CD4-positive, alpha-beta T cell (primary cell): ENCODE results near the gene NLRX1. TPM values are rescaled to one million over a fixed set of nuclear protein-coding genes. Genes with fewer than 3 reads are reported as not detected.

Experiments
- ATAC-seq: fragments of 200-7000 bp; cut with Tn5 transposase; one replicate; pipeline ENCODE4 v1.10.0; 2022; ENCODE audit warnings: mild to moderate bottlenecking; ENCODE audit not compliant: poor library complexity
- CTCF ChIA-PET: fragments of 350-600 bp; sonication (Branson Sonifier 250); formaldehyde crosslinking; loops from one replicate; lab custom pipeline; 2021; ENCODE audit warnings: antibody characterized with exemption, inconsistent platforms; lab: Charles Lee
- POLR2A ChIA-PET: fragments of 350-600 bp; sonication (Branson Sonifier 250); formaldehyde crosslinking; loops from one replicate; lab custom pipeline; 2021; ENCODE audit warnings: antibody characterized with exemption, inconsistent platforms; lab: Charles Lee
- DNase-seq, 14 experiments: peaks; one replicate each; pipeline ENCODE4 v3.0.0-alpha.2; 2013 to 2020; ENCODE audit warnings: mixed read lengths in 2 of 14
- H3K27ac ChIP-seq, 2 donors: one replicate each; pipeline versions ENCODE4 v1.5.1 to v1.7.0; 2013; ENCODE audit warnings: low read length in 2 of 2, low read depth in 1 of 2, mild to moderate bottlenecking in 1 of 2
- H3K27me3 ChIP-seq, 2 experiments: 1 replicate in 1 of 2; 2 replicates in 1 of 2; pipeline versions ENCODE4 v1.6.1 to v1.7.0; 2013; ENCODE audit warnings: low read length in 2 of 2, control low read depth in 1 of 2, mild to moderate bottlenecking in 1 of 2, moderate library complexity in 1 of 2; ENCODE audit not compliant: insufficient read depth in 2 of 2, control insufficient read depth in 1 of 2
- H3K36me3 ChIP-seq: one replicate; pipeline ENCODE4 v1.6.1; 2013; ENCODE audit warnings: low read length, control low read depth; ENCODE audit not compliant: insufficient read depth
- H3K4me1 ChIP-seq: one replicate; pipeline ENCODE4 v1.6.1; 2013; ENCODE audit warnings: low read length, control low read depth; ENCODE audit not compliant: insufficient read depth
- H3K4me3 ChIP-seq: one replicate; pipeline ENCODE4 v1.5.1; 2013; ENCODE audit warnings: mild to moderate bottlenecking, low read length, moderate library complexity
- H3K9me3 ChIP-seq, 2 experiments: 1 replicate in 1 of 2; 2 replicates in 1 of 2; pipeline versions ENCODE4 v1.6.1 to v1.7.0; 2013; ENCODE audit warnings: low read length in 2 of 2, mild to moderate bottlenecking in 2 of 2, control low read depth in 1 of 2, moderate library complexity in 1 of 2; ENCODE audit not compliant: control insufficient read depth in 1 of 2, insufficient read depth in 1 of 2
- H3K27ac Mint-ChIP-seq: one replicate; pipeline ENCODE4 v1.8.0; 2020; ENCODE audit warnings: mixed read lengths
- H3K27me3 Mint-ChIP-seq: one replicate; pipeline ENCODE4 v1.8.0; 2021; ENCODE audit warnings: mixed read lengths
- H3K36me3 Mint-ChIP-seq: one replicate; pipeline ENCODE4 v1.8.0; 2021; ENCODE audit warnings: low read depth, mixed read lengths
- H3K4me1 Mint-ChIP-seq: one replicate; pipeline ENCODE4 v1.8.0; 2021; ENCODE audit warnings: low read depth, mixed read lengths
- H3K4me3 Mint-ChIP-seq: one replicate; pipeline ENCODE4 v1.8.0; 2020; ENCODE audit warnings: mild to moderate bottlenecking, mixed read lengths
- H3K9me3 Mint-ChIP-seq: one replicate; pipeline ENCODE4 v1.8.0; 2020; ENCODE audit warnings: mixed read lengths
- intact Hi-C, 2 experiments: fragments of 100-400 bp; cut with DNase I in 1 of 2; cut with micrococcal nuclease in 1 of 2; formaldehyde crosslinking; loops; one replicate each; pipeline versions ENCODE4 v1.15.1 to v1.9.0; 2023 to 2025; cut with DNase I, micrococcal nuclease
- total RNA-seq, 174 experiments: library from RNA in 2 of 174; stranded (reverse) in 2 of 174; gene quantifications; one replicate each; pipeline ENCODE4 v1.2.3 and lab custom pipeline; 2021 to 2026
- TF ChIP-seq, protein P1 (sequence below): fragments of 200-600 bp; IDR thresholded peaks from one replicate; pipeline ENCODE4 v1.8.0; 2022; ENCODE audit warnings: antibody characterized with exemption, mild to moderate bottlenecking

The NLRX1 gene
- total RNA-seq, 2 experiments from 2014 or later, result 4.2 to 5.4 TPM

DNA sequence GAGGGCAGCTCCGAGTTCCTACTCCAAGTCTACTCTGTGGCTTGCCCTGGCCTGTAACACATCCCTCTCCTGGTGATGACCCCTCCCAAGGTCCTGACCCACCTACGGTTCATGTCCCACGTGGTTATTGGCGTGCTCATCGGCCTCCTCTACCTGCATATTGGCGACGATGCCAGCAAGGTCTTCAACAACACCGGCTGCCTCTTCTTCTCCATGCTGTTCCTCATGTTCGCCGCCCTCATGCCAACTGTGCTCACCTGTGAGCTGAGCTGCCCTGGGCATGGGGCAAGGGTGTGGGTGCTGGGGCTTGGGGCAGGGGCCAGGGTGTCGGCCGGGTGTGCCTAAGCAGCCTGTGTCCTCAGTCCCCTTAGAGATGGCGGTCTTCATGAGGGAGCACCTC is 10.1 kb upstream of the NLRX1 start:
- H3K9me3 ChIP-seq, result no peaks in the 10 kb centered on the region
- no peak overlapping the region for H3K27ac ChIP-seq
- intact Hi-C loops, result no loop called here
- H3K4me3 Mint-ChIP-seq, result no peak overlapping the region
- DNase-seq (no peak), ATAC-seq (no peak)
- no peak overlapping the region for H3K27ac Mint-ChIP-seq
- H3K9me3 Mint-ChIP-seq, result no peaks in the 10 kb centered on the region
- no peaks in the 10 kb centered on the region for H3K36me3 Mint-ChIP-seq
- H3K4me1 ChIP-seq, result no peaks in the 10 kb centered on the region
- H3K27me3 ChIP-seq, result peaks cover 0 to under 1% of the 10 kb centered on the region in 2 experiments
- peaks cover 10% of the 10 kb centered on the region for H3K27me3 Mint-ChIP-seq
- H3K4me1 Mint-ChIP-seq, result no peaks in the 10 kb centered on the region
- TF ChIP-seq, protein P1, sequence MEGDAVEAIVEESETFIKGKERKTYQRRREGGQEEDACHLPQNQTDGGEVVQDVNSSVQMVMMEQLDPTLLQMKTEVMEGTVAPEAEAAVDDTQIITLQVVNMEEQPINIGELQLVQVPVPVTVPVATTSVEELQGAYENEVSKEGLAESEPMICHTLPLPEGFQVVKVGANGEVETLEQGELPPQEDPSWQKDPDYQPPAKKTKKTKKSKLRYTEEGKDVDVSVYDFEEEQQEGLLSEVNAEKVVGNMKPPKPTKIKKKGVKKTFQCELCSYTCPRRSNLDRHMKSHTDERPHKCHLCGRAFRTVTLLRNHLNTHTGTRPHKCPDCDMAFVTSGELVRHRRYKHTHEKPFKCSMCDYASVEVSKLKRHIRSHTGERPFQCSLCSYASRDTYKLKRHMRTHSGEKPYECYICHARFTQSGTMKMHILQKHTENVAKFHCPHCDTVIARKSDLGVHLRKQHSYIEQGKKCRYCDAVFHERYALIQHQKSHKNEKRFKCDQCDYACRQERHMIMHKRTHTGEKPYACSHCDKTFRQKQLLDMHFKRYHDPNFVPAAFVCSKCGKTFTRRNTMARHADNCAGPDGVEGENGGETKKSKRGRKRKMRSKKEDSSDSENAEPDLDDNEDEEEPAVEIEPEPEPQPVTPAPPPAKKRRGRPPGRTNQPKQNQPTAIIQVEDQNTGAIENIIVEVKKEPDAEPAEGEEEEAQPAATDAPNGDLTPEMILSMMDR, result no peak
- CTCF ChIA-PET, result no interaction called here
- H3K36me3 ChIP-seq, result no peaks in the 10 kb centered on the region
- no peak overlapping the region for H3K4me3 ChIP-seq
- POLR2A ChIA-PET, result no interaction called here

DNA sequence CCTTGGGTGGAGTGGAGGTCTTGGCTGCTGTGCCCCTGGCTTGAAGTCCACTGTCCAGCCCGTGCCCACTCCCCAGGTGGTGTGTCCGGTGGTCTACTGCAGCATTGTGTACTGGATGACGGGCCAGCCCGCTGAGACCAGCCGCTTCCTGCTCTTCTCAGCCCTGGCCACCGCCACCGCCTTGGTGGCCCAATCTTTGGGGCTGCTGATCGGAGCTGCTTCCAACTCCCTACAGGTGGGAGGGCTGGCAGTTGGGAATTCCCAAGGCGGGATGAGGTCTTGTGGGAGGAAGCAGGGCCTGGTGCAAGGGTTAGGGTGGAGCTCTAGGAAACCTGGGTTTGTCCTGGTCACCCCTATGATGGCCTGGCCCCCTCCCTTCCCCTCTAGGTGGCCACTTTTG is 8.4 kb upstream of the NLRX1 start:
- H3K27ac ChIP-seq, result no peak overlapping the region
- Mint-ChIP-seq H3K4me1 (no peaks in the 10 kb centered on the region), H3K36me3 (no peaks in the 10 kb centered on the region), H3K9me3 (no peaks in the 10 kb centered on the region), H3K27me3 (peaks cover 5% of the 10 kb centered on the region), H3K27ac (no peak overlapping the region), H3K4me3 (no peak overlapping the region)
- intact Hi-C loops, result no loop called here
- DNase-seq (no peak), ATAC-seq (no peak)
- no peaks in the 10 kb centered on the region for H3K36me3 ChIP-seq
- TF ChIP-seq, protein P1, result no peak
- H3K27me3 ChIP-seq, result no peaks in the 10 kb centered on the region
- H3K4me1 ChIP-seq, result no peaks in the 10 kb centered on the region
- ChIA-PET POLR2A (no interaction called here), CTCF (no interaction called here)
- H3K4me3 ChIP-seq, result no peak overlapping the region
- no peaks in the 10 kb centered on the region for H3K9me3 ChIP-seq

DNA sequence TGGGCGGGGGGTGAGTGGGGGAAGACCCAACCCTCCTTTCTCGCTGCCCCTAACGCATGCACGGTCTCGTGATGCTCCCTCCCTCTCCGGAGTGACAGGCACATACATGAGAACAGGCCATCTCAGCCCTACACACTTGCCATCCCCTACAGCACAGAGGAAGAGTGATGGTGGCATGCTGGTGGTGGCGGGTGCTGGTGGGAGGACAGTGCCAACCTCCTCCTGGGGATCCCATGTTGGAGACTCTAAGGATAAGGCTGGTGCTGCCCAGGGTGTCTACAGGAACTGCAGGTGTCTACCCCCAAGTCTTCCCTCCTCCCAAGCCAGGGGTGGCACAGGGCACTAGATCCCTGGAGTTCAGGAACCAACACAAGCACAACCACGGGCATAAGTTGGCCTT is 6.7 kb upstream of the NLRX1 start:
- Mint-ChIP-seq H3K27ac (no peak overlapping the region), H3K36me3 (no peaks in the 10 kb centered on the region), H3K9me3 (no peaks in the 10 kb centered on the region), H3K4me3 (no peak overlapping the region), H3K4me1 (no peaks in the 10 kb centered on the region), H3K27me3 (no peaks in the 10 kb centered on the region)
- ChIA-PET POLR2A (no interaction called here), CTCF (no interaction called here)
- TF ChIP-seq, protein P1, result no peak
- no peak overlapping the region for H3K27ac ChIP-seq
- H3K4me3 ChIP-seq, result no peak overlapping the region
- intact Hi-C loops, result no loop called here
- no peak for DNase-seq
- no peaks in the 10 kb centered on the region for H3K9me3 ChIP-seq
- no peaks in the 10 kb centered on the region for H3K36me3 ChIP-seq
- no peaks in the 10 kb centered on the region for H3K27me3 ChIP-seq
- H3K4me1 ChIP-seq, result no peaks in the 10 kb centered on the region
- ATAC-seq, result no peak
